Uterus (tissue), 4 donors: Measurements from ENCODE around the gene RSPH6A. TPM values are rescaled to one million over a fixed set of nuclear protein-coding genes. Genes with fewer than 3 reads are reported as not detected.
"Not testable (repeated sequence)": the region's sequence is repeated elsewhere in the genome, so short reads cannot be mapped to it uniquely, and the experiment has no call there.

Source experiments
- DNase-seq, 2 donors: peaks; one replicate each; pipeline ENCODE4 v3.0.0-alpha.2; 2019 to 2020
- H3K27ac ChIP-seq, 2 donors: fragments of 200-600 bp; sonication (generic); 1 replicate in 1 of 2; 2 replicates in 1 of 2; pipeline ENCODE4 v1.5.1; 2016 to 2018
- H3K27me3 ChIP-seq, 2 donors: fragments of 200-600 bp; sonication (generic); one replicate each; pipeline ENCODE4 v1.5.1; 2018 to 2019; ENCODE audit warnings: control low read depth in 1 of 2
- H3K36me3 ChIP-seq, 2 donors: fragments of 200-600 bp; sonication (generic); one replicate each; pipeline ENCODE4 v1.5.1; 2019; ENCODE audit warnings: control low read depth in 1 of 2
- H3K4me1 ChIP-seq, 2 donors: fragments of 200-600 bp; sonication (generic); one replicate each; pipeline ENCODE4 v1.5.1; 2018 to 2019; ENCODE audit warnings: control low read depth in 1 of 2
- H3K4me3 ChIP-seq, 2 donors: fragments of 200-600 bp; sonication (generic); 1 replicate in 1 of 2; 2 replicates in 1 of 2; pipeline ENCODE4 v1.5.1; 2018 to 2019; ENCODE audit warnings: mild to moderate bottlenecking in 1 of 2
- H3K9me3 ChIP-seq, 2 donors: fragments of 200-600 bp; sonication (generic); one replicate each; pipeline ENCODE4 v1.5.1; 2019; ENCODE audit warnings: control low read depth in 1 of 2
- CTCF ChIP-seq, 4 experiments: fragments of 200-600 bp in 2 of 4; fragments of 450-650 bp in 2 of 4; sonication (generic) in 2 of 4; IDR thresholded peaks; one replicate each; pipeline ENCODE4 v1.5.1; 2016 to 2019; ENCODE audit warnings: antibody characterized with exemption in 4 of 4, mild to moderate bottlenecking in 2 of 4, moderate library complexity in 1 of 4
- POLR2A ChIP-seq, 2 donors: fragments of 450-650 bp; IDR thresholded peaks; one replicate each; pipeline ENCODE4 v1.6.1; 2016; ENCODE audit warnings: antibody characterized with exemption in 2 of 2, mild to moderate bottlenecking in 1 of 2, moderate library complexity in 1 of 2
- intact Hi-C: fragments of 100-400 bp; cut with DNase I; formaldehyde crosslinking; loops from one replicate; pipeline ENCODE4 v1.15.1; 2023; ENCODE audit warnings: low total_unique reads
- total RNA-seq, 4 donors: library from RNA; depleted of rRNA in 3 of 4; stranded (reverse); fragments of >200 nt in 3 of 4; gene quantifications; one replicate each; pipeline versions ENCODE4 v1.1.0 to v1.2.4, GENCODE V29; 2014 to 2023
- donor health status: DM: yes; HTN: yes; CAD: no.

Gene RSPH6A
- total RNA-seq, 4 donors from 2014 or later = 0.14 to 0.40 TPM; not detected in 2

DNA sequence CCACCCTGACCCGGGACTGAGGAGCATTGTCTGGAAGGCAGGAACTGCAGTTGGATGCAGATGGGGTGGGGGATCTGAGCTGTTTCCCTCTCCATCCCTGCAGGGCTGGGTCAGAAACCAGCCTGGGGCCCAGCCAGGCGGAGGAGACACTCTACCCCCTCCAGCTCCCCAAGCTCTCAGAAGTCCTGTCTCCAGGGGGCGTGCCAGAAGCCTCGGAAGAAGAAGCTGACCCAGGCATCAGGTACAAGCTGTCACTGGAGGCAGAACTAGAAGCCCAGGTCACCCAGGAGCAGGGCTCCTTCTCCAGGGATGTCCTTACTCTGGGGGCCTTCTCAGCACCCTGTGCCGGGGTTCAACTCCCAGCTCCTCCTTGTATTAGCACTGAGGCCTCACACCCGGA lies 61.6 kb downstream of the RSPH6A start:
- intact Hi-C loops = no loop called here
- DNase-seq = no peak
- H3K4me1 ChIP-seq = no peaks in the 10 kb centered on the region
- no peak overlapping the region for H3K4me3 ChIP-seq
- H3K27me3 ChIP-seq = no peaks in the 10 kb centered on the region
- no peak overlapping the region for H3K27ac ChIP-seq
- H3K36me3 ChIP-seq = no peaks in the 10 kb centered on the region
- H3K9me3 ChIP-seq = no peaks in the 10 kb centered on the region
- TF ChIP-seq CTCF (IDR thresholded peaks at IDR 0.05) (no peak), POLR2A (IDR thresholded peaks at IDR 0.05) (no peak)

DNA sequence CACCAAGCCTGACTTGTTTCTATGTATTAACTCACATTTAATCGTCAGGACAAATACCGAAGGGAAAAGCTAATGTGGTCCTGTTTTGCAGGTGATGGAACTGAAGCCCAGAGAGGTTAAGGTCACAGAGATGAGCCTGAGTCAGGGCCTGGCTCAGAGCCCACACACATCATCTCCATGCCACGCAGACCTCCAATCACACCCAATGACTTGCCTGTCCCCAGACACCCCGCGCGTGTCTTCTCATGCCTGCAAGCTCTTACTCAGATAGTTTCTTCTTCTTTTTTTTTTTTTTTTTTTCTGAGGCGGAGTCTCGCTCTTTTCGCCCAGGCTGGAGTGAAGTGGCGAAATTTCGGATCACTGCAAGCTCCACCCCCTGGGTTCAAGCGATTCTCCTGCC lies 62.5 kb downstream of the RSPH6A start:
- H3K4me3 ChIP-seq = no peak overlapping the region
- H3K4me1 ChIP-seq = no peaks in the 10 kb centered on the region
- intact Hi-C loops = no loop called here
- no peaks in the 10 kb centered on the region for H3K9me3 ChIP-seq
- no peaks in the 10 kb centered on the region for H3K27me3 ChIP-seq
- no peak overlapping the region for H3K27ac ChIP-seq
- no peak for DNase-seq
- H3K36me3 ChIP-seq = no peaks in the 10 kb centered on the region
- TF ChIP-seq CTCF (IDR thresholded peaks at IDR 0.05) (no peak), POLR2A (IDR thresholded peaks at IDR 0.05) (no peak)

DNA sequence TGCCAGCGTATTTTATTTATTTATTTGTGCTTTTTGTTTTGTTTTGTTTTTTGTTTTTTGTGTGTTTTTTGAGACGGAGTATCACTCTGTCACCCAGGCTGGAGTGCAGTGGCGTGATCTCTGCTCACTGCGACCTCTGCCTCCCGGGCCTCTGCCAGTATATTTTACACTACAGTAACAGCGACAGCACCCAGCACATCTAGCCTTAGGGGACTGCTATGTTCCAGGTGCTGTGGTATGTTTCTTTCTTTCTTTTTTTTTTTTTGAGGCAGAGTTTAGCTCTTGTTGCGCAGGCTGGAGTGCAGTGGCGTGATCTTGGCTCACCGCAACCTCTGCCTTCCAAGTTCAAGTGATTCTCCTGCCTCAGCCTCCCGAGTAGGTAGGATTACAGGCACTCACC lies 63.6 kb downstream of the RSPH6A start:
- H3K9me3 ChIP-seq, DNase-seq, H3K27ac ChIP-seq, H3K4me3 ChIP-seq, H3K4me1 ChIP-seq, H3K27me3 ChIP-seq, H3K36me3 ChIP-seq, intact Hi-C loops: not testable (repeated sequence)

GRCh38 chr19:45747513-45747912 lies 67.6 kb downstream of the RSPH6A start:
- Histone ChIP-seq H3K27me3 (no peaks in the 10 kb centered on the region), H3K4me3 (no peak overlapping the region), H3K36me3 (no peaks in the 10 kb centered on the region), H3K9me3 (no peaks in the 10 kb centered on the region), H3K4me1 (no peaks in the 10 kb centered on the region), H3K27ac (no peak overlapping the region)
- intact Hi-C loops = no loop called here
- DNase-seq = no peak
- TF ChIP-seq POLR2A (IDR thresholded peaks at IDR 0.05) (no peak), CTCF (IDR thresholded peaks at IDR 0.05) (no peak)

GRCh38 chr19:45746866-45747265 lies 68.2 kb downstream of the RSPH6A start:
- TF ChIP-seq POLR2A (IDR thresholded peaks at IDR 0.05) (no peak), CTCF (IDR thresholded peaks at IDR 0.05) (no peak)

More at GRCh38 chr19:45746866-45747265, 68.2 kb downstream of the RSPH6A start:
- Histone ChIP-seq H3K9me3 (no peaks in the 10 kb centered on the region), H3K27ac (no peak overlapping the region), H3K4me1 (no peaks in the 10 kb centered on the region), H3K27me3 (no peaks in the 10 kb centered on the region), H3K4me3 (no peak overlapping the region), H3K36me3 (no peaks in the 10 kb centered on the region)
- intact Hi-C loops = no loop called here
- no peak for DNase-seq

Other genes with a start within 250 kb of the RSPH6A start
- 1 to 10 TPM; 2.8 to 9.1 (median 5.1) TPM for gene OPA3, start 230.5 kb downstream of the RSPH6A start, total RNA-seq
- 10 to 100 TPM in 1 of 4 donors, 1 to 10 TPM in 2, under 1 TPM in 1; 0.62 to 13.5 (median 6.6) TPM for gene GPR4, start 213.1 kb downstream of the RSPH6A start, total RNA-seq
- 10 to 100 TPM in 2 of 4 donors, 1 to 10 TPM in 2; 1.2 to 18.4 (median 11.6) TPM for gene EML2, start 175.9 kb downstream of the RSPH6A start, total RNA-seq
- under 1 TPM in 1 of 4 donors, not detected in 3; 0.98 TPM for gene GIPR, start 147.1 kb downstream of the RSPH6A start, total RNA-seq
- 100 to 1,000 TPM in 3 of 4 donors, 10 to 100 TPM in 1; 96.0 to 386 (median 310) TPM for gene SNRPD2, start 123.4 kb downstream of the RSPH6A start, total RNA-seq
- gene QPCTL, start 122.6 kb downstream of the RSPH6A start, total RNA-seq = 10 to 100 TPM in 1 of 4 donors, 1 to 10 TPM in 2, not detected in 1; 6.5 to 18.2 (median 9.5) TPM
- gene FBXO46, start 84.4 kb downstream of the RSPH6A start, total RNA-seq = 10 to 100 TPM in 3 of 4 donors, 1 to 10 TPM in 1; 7.0 to 36.1 (median 15.2) TPM
- gene MEIOSIN, start 81.9 kb downstream of the RSPH6A start, total RNA-seq = not detected
- gene SIX5, start 46.1 kb downstream of the RSPH6A start, total RNA-seq = 10 to 100 TPM in 2 of 4 donors, 1 to 10 TPM in 2; 4.4 to 48.9 (median 12.5) TPM
- gene DMPK, start 32.8 kb downstream of the RSPH6A start, total RNA-seq = 100 to 1,000 TPM in 1 of 4 donors, 10 to 100 TPM in 3; 15.3 to 211 (median 43.8) TPM
- gene DMWD, start 22.5 kb downstream of the RSPH6A start, total RNA-seq = 100 to 1,000 TPM in 1 of 4 donors, 10 to 100 TPM in 2, 1 to 10 TPM in 1; 4.4 to 103 (median 36.9) TPM
- 10 to 100 TPM; 32.0 to 72.6 (median 46.4) TPM for gene SYMPK, start 47.8 kb upstream of the RSPH6A start, total RNA-seq
- not detected for gene FOXA3, start 49.0 kb upstream of the RSPH6A start, total RNA-seq
- gene IRF2BP1, start 70.8 kb upstream of the RSPH6A start, total RNA-seq = 10 to 100 TPM in 3 of 4 donors, 1 to 10 TPM in 1; 8.2 to 38.4 (median 23.3) TPM
- 10 to 100 TPM in 1 of 4 donors, 1 to 10 TPM in 2, under 1 TPM in 1; 0.62 to 13.2 (median 2.8) TPM for gene MYPOP, start 87.3 kb upstream of the RSPH6A start, total RNA-seq
- gene NANOS2, start 99.5 kb upstream of the RSPH6A start, total RNA-seq = not detected
- gene NOVA2, start 158.6 kb upstream of the RSPH6A start, total RNA-seq = 10 to 100 TPM in 1 of 4 donors, 1 to 10 TPM in 3; 1.5 to 17.6 (median 2.4) TPM
- gene CCDC61, start 180.2 kb upstream of the RSPH6A start, total RNA-seq = 10 to 100 TPM in 2 of 4 donors, 1 to 10 TPM in 2; 1.2 to 21.5 (median 10.1) TPM
- not detected for gene PGLYRP1, start 207.7 kb upstream of the RSPH6A start, total RNA-seq
- gene IGFL4, start 225.7 kb upstream of the RSPH6A start, total RNA-seq = not detected